Measurements from ENCODE around the gene SEL1L.

Gene SEL1L

GRCh38 chr14:81453166-81453766 lies 80.4 kb downstream of the SEL1L start:
- no peaks in the 10 kb centered on the region for H3K9me3 ChIP-seq (ENCODE audit: control insufficient read depth, insufficient read depth, low read depth, low read length)
- POLR2A ChIA-PET = interaction anchor here (0.6 to 3.0 kb wide), 2 partner anchors 232 to 234 kb away, joined by 3 to 7 read pairs; partner anchors contain the start of gene GTF2A1
- peaks cover 3% of the 10 kb centered on the region; the same call in 1 of the 2 replicates for H3K4me1 ChIP-seq (ENCODE audit: control insufficient read depth, insufficient read depth, low read length)
- TF ChIP-seq ZNF350 (tag by site-specific recombination; IDR thresholded peaks at IDR 0.05) (no peak), ZNF654 (tag by site-specific recombination; IDR thresholded peaks at IDR 0.05; ENCODE audit: low read depth) (peak; percentile 59), ZNF362 (tag by site-specific recombination; IDR thresholded peaks at IDR 0.05) (no peak), ELK4 (IDR thresholded peaks at IDR 0.05; ENCODE audit: borderline replicate concordance, low read depth, low read length) (no peak), HOXD13 (CRISPR knock-in tag; IDR thresholded peaks at IDR 0.05; ENCODE audit: borderline replicate concordance) (no peak), CTCF (tag by site-specific recombination; IDR thresholded peaks at IDR 0.05) (0 out of 2 replicates have a peak, but pooled peaks have one; percentile 28), ZSCAN30 (tag by site-specific recombination; IDR thresholded peaks at IDR 0.05) (peak; percentile 52; the same call in 1 of the 2 replicates), ZNF621 (tag by site-specific recombination; IDR thresholded peaks at IDR 0.05) (no peak), SP7 (tag by site-specific recombination; IDR thresholded peaks at IDR 0.05) (0 out of 2 replicates have a peak, but pooled peaks have one; percentile 25)
- H3K27ac ChIP-seq (ENCODE audit: extremely low read depth, low read depth, low read length) = no peak overlapping the region
- CTCF ChIA-PET = interaction anchor here (0.6 to 9.3 kb wide), 29 partner anchors 8 to 538 kb away, joined by 3 to 169 read pairs (median 4); no protein-coding TSS in a partner anchor
- H3K36me3 ChIP-seq (ENCODE audit: control insufficient read depth in 2 of 2, insufficient read depth in 1 of 2, low read length in 2 of 2) = no peaks in the 10 kb centered on the region
- no peak overlapping the region for H3K4me3 ChIP-seq (ENCODE audit: low read depth, low read length)

GRCh38 chr14:81452341-81453133 lies 81.1 kb downstream of the SEL1L start:
- H3K4me1 ChIP-seq (ENCODE audit: control insufficient read depth, insufficient read depth, low read length) = peaks cover 3% of the 10 kb centered on the region; the same call in 1 of the 2 replicates
- H3K4me3 ChIP-seq (ENCODE audit: low read depth, low read length) = no peak overlapping the region
- no peak for TF ChIP-seq ZNF623 (tag by site-specific recombination; IDR thresholded peaks at IDR 0.05)
- TF ChIP-seq PATZ1 (tag by site-specific recombination; IDR thresholded peaks at IDR 0.05) = no peak
- no peak for TF ChIP-seq ZNF423 (tag by site-specific recombination; IDR thresholded peaks at IDR 0.05)
- ChIA-PET CTCF (interaction anchor here (0.6 to 9.3 kb wide), 27 partner anchors 8 to 497 kb away, joined by 3 to 169 read pairs (median 4); partner anchors contain the start of gene TSHR), POLR2A (interaction anchor here (0.7 to 3.0 kb wide), 2 partner anchors 181 to 234 kb away, joined by 3 to 7 read pairs; no protein-coding TSS in a partner anchor)
- no peak overlapping the region for H3K27ac ChIP-seq (ENCODE audit: extremely low read depth, low read depth, low read length)
- no peaks in the 10 kb centered on the region for H3K9me3 ChIP-seq (ENCODE audit: control insufficient read depth, insufficient read depth, low read depth, low read length)
- H3K36me3 ChIP-seq (ENCODE audit: control insufficient read depth in 2 of 2, insufficient read depth in 1 of 2, low read length in 2 of 2) = no peaks in the 10 kb centered on the region

GRCh38 chr14:81450976-81451375 lies 82.7 kb downstream of the SEL1L start:
- H3K4me1 ChIP-seq (ENCODE audit: control insufficient read depth, insufficient read depth, low read length) = peaks cover 3% of the 10 kb centered on the region; the same call in 1 of the 2 replicates
- no peak overlapping the region for H3K4me3 ChIP-seq (ENCODE audit: low read depth, low read length)
- ChIA-PET POLR2A (no interaction called here), CTCF (interaction anchor here (0.6 to 9.3 kb wide), 4 partner anchors 9 to 182 kb away, joined by 3 to 169 read pairs (median 4); no protein-coding TSS in a partner anchor)
- H3K36me3 ChIP-seq (ENCODE audit: control insufficient read depth in 2 of 2, insufficient read depth in 1 of 2, low read length in 2 of 2) = no peaks in the 10 kb centered on the region
- H3K9me3 ChIP-seq (ENCODE audit: control insufficient read depth, insufficient read depth, low read depth, low read length) = no peaks in the 10 kb centered on the region
- no peak overlapping the region for H3K27ac ChIP-seq (ENCODE audit: extremely low read depth, low read depth, low read length)
- no peak for TF ChIP-seq GLI2 (tag by site-specific recombination; IDR thresholded peaks at IDR 0.05; ENCODE audit: borderline replicate concordance, low read depth)
- TF ChIP-seq ZNF121 (tag by site-specific recombination; IDR thresholded peaks at IDR 0.05) = 0 out of 2 replicates have a peak, but pooled peaks have one; percentile 63

All from HEK293 (cell line).